Erythroblast (primary cell): ENCODE measurements around the gene PPARG.

Experiments used
- GATA1 ChIP-seq: IDR thresholded peaks from 2 replicates; pipeline ENCODE4 v1.6.1; 2011; ENCODE audit warnings: low read depth, mild to moderate bottlenecking, control low read depth, low read length, moderate library complexity
- POLR2A ChIP-seq: IDR thresholded peaks from 2 replicates; pipeline ENCODE4 v1.6.1; 2011; ENCODE audit warnings: mild to moderate bottlenecking, low read length

DNA sequence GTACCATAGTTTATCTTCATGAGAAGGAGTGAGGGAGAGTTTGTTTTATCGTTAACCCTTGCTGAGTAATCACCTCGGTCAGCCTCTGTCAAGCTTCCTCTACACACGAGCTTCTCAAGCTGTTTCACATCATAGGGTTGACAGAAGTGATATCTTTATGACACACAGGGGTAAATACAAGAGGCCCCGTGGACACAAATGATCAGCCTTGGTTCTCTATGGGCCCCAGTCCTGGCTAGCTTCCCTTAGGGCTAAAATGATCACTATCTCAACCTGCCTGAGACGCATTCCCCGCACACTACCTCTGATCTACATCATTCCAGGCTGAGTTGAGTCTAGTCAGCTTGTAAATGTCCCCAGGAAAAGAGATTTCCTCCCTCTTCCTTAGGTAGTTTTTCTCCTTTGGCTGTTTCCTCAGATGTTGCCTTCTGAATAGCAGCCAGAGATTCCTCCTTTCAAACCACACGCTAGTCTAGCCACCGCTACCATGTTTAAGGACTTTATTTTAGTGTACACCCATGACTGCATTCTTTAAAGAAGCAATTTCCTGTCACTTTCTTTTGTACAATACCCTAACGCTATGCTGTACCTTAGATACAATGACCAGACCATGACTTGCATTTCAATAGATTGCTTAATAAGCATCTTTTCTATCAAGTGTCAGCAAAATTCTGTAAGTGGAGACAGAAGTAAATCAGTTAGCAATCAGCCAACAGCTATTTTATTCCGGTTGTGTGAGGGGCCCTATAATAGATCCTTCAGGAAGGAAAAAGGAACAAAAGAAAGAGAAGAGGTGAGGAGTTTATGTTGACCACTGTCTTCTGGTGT lies 35.1 kb upstream of the PPARG start:
- TF ChIP-seq POLR2A (no peak), GATA1 (no peak)
